ENCODE results near the gene NAA10. TPM values are rescaled to one million over a fixed set of nuclear protein-coding genes. Genes with fewer than 3 reads are reported as not detected.

The NAA10 gene
- total RNA-seq, 1 donor from 2014 or later: 17.6 TPM

GRCh38 chrX:153908219-153908860, 26.5 kb downstream of the NAA10 start:
- DNase-seq: no peak

DNA sequence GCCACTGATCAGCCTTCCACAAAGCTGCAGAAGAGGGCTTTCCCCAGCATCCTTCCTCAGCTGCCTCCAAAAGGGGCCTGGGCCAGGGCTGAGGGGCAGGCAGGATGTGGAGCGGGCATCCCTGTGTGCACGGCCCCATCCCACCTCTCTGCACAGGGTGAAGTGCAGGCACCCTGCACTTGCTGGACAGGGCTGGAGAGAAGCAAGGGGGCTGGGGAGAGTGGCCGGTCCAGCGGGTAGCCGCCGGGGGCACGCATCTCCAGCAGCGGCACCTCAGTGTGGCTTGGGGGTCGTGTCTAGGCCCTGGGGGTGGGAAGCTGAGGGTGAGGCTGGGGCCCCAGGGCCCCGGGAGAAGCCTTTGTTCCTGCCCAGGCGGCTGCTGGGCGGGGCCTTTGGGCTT, 27.4 kb downstream of the NAA10 start:
- DNase-seq: no peak

- DNase-seq: no peak
These were observed 28.5 kb downstream of the NAA10 start for GRCh38 chrX:153906126-153906917.

DNA sequence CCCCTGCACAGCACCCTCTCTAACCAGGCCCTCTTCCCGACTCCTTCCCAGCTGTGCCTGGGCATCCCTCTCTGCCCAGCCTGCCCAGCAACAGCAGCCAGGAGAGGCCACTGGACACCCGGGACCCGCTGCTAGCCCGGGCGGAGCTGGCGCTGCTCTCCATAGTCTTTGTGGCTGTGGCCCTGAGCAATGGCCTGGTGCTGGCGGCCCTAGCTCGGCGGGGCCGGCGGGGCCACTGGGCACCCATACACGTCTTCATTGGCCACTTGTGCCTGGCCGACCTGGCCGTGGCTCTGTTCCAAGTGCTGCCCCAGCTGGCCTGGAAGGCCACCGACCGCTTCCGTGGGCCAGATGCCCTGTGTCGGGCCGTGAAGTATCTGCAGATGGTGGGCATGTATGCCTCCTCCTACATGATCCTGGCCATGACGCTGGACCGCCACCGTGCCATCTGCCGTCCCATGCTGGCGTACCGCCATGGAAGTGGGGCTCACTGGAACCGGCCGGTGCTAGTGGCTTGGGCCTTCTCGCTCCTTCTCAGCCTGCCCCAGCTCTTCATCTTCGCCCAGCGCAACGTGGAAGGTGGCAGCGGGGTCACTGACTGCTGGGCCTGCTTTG, 29.2 kb downstream of the NAA10 start:
- no peak for DNase-seq

GRCh38 chrX:153903991-153904957, 30.6 kb downstream of the NAA10 start, which contains the start of gene AVPR2:
TSS of gene AVPR2 (plus strand) at chrX:153904673. CDS start at chrX:153905146, 473 bp downstream.
- no peak for DNase-seq

DNA sequence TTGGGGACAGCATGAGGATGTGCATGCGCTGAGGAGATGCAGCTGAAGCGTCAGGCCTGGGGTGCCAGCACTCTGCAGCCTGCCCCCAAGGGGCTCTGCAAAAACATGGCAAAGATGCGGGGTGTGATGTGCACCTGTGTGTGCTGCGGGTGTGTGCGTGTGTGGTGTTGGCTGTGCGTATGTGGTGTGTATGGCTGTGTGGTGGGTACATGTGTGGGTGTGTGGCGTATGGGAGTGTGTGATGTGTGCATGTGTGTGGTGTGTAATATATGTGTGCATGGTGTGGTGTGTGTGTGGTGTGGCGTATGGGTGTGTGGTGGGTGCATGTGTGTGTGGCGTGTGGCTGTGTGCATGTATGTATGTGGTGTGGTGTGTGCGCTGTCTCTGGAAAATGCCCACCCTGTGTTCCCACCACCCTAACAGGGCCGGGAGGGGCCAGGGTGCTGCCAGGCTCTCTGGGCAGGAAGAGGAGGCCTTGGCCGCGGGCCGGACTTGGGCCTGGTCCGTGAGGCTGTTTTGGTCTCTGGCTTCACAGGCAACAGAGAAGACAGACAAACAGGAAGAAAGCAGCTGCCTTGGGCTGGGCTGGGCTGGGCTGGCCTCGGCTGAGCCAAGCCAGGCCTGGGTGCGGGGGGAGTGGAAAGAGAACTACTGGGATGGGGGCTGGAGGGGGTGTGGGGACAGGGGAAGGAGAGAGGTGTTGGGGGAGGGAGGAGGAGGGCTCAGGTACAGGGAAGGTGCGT, 31.4 kb downstream of the NAA10 start:
- DNase-seq: no peak

GRCh38 chrX:153902385-153902784, 32.5 kb downstream of the NAA10 start:
- no peak for DNase-seq

DNA sequence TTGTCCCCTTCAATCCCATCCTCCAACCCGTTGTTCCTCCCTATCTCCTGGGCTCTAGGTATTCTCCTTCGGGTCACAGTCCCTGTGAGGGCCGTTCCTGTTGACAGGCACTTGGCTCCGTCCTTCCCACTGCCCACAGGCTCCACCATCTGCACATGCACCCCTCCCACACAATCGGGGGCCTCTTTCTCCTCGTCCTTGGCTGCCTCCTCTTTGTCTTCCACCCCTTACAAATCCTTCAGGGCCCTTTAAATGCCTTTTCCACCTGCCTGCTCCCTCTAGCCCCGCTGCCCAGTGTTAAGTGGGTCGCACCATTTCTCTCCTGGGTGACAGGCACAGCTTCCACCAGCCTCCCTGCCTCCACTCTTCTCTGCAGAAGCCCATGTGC, 33.1 kb downstream of the NAA10 start:
- no peak for DNase-seq

DNA sequence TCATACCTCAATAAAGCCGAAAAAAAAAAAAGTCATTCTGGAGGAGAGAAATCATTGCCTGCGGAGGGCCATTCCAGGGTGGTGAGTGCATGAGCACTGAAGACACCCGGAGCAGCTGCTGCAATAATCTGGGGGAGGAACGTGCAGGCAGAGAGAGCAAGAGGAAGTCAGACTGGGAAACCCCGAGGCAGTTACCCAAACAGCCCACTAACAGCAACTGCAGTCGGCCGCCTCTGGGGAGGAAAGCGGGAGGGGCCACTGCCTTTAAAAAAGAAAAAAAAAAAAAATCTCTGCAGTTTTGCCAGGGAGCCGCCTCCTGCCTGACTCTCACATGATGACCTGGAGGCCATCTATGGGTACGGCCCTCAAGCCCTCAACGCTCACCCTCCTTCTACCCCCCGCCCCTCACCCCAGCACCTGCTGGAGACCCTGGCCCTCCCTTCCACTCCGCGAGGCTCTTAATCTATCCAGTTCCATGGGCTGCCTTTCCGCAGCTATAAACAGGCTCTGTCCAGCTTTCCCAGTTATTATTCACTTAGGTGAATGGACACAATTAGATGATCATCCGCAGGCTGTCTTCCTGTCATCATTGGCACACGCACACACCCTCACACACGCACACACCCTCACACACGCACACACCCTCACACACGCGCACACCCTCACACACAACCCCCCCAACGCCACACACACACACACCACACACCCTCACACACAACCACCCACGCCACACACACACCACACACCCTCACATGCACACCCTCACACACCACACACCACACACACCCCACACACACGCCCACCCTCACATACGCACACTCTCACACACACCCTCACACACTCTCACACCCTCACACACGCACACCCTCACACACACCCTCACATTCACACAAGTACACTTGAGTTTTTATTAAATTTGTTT, 33.7 kb downstream of the NAA10 start:
- DNase-seq: no peak

DNA sequence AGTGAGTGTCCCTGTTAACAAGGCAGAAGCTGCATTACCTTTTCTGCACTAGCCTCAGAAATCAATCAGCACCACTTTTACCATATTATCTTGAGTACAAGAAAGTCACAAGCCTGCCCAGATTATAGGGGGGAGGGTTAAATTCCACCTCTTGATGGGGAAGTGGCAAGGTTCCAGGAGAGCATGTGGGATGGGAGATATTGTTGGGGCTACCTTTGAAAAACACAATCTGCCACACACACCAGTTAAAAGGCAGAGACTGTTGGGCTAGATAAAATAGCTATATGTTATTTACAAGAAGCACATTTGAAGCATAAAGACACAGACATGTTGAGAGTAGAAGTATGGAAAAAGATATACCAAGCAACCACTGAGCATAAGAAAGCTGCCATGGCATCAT, 36.9 kb downstream of the NAA10 start:
- no peak for DNase-seq

DNA sequence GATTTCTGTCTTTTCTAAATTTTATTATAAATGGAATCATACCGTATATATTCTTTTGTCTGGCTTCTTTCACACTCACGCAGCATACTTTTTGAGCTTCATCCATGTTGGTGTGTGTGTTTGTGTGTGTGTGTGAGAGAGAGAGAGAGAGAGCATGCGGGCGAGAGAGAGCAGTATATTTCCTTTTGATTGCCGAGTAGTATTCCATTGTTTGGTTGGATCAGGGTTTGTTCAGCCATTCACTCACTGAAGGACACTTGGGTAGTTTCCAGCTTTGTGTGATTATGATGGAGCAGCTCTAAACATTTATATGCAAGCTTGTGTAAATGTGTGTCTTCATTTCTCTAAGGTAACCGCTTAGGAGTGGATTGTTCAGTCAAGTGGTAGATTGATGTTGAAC, 45.7 kb downstream of the NAA10 start:
- no peak for DNase-seq

GRCh38 chrX:153888344-153888743, 46.5 kb downstream of the NAA10 start:
- DNase-seq: no peak

DNA sequence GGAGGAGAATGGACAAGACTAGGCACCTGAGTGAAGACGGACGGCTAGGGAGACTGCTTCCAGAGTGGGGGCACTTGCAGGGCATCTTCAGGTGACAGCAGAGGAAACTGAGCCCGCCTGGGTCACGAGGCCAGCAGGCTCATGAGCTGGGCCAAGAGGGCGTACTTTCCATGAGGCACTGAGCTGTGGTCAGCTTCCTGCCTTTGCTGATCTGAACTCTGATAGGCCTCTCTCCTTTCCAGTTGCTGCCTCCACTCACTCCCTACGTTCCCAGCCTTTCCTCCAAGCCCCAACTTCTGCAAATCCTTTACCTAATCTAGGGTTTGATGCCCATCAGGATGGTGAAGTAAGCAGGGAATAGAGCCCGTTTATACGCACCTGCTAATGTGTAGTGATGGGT, 47.5 kb downstream of the NAA10 start:
- no peak for DNase-seq

GRCh38 chrX:153886915-153887314, 47.9 kb downstream of the NAA10 start:
- no peak for DNase-seq

- no peak for DNase-seq
These were observed 48.6 kb downstream of the NAA10 start, which contains the start of gene L1CAM for GRCh38 chrX:153885968-153886903. TSS of gene L1CAM (minus strand) at chrX:153886173. CDS start at chrX:153875836, 10,337 bp downstream.

DNA sequence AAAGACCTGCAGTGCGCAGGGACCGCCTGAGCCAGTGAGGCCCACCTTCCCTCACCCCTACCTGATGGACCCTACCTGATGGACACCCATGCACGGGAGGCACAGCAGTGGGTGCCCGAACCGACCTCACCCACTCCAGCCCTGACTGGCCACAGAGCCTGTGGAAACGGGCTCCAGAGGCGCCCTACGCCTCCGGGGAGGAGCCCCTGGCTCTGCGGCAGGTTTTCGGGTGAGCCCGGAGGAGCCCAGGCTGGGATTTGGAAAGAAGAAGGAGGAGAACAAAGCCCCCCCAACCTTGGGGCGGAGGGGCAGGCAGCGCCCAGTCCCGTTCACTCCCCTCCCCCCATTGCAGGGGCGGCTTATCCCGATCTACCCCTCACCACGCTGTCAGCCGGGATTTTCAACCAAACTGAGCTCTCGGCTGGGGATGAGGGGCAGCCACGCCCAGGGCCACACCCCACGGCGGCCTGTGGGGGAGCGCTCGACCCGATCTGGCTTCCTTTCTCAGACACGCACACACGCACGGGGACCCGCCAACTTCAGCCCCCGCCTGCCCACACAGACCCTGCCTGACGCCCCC, 49.5 kb downstream of the NAA10 start:
- DNase-seq: no peak

DNA sequence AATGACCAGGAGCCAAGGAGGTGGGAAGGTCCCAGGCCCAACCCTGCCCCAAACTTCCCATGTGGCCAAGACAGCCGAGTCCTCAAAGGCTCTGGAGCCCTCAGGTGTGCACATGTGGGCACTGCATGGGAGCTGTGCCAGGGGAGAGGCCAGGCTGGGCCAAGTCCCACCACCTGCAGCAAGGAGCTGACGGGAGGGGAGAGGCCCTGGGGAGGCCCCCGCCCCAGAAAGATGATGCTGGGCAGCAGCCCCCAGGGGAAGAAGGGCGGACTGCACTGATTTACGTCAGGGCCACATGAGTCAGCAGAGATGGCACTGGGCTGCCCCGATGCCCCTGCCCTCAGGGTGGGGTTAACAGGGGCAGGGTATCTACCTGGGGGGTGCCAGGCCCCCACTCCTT, 50.2 kb downstream of the NAA10 start:
- no peak for DNase-seq

DNA sequence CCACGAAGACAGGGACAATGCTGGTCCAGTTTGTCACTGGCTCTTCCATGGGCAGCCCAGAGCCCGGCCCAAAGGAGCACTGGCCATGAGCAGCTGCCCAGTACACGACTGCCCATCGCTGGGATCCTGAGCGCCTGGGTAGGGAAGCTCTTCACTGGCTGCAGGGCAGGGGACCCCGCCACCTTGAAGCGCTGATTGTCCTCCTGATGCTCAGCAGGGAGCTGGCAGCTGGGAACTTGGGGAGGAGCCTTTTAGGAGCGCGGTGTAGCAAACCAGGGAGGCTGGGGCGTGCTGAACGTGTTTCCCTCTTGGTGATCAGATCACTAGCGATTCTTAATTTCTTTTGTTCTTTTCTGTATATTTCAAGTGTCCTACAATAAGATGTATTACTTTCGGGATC, 50.7 kb downstream of the NAA10 start:
- DNase-seq: no peak

Data from occipital lobe (tissue), 2 donors.